ENCODE measurements around the gene RCBTB2.

DNA sequence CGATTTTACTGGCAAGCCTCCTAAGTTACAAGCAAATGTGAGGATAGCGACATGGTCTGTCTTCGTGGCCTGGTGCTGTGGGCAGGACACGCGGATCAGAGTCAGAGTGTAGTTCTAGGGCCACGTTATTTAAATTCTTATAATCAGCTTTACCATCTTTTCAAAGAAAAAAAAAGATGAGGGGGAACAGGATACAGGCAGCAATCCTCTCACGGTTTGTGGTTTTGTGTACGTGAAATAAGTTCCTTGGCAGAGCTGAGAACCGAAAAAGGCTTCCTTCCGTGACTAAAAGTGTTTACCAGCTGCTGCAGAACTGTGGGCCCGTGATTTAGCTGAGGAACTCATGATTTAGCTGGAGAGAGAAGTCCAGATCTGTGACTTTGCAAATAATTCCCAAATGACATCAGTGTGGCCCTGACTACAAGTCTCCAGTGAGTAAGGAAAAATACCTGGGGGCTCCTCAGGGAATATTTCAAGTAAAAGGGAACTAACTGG lies 27.2 kb downstream of the RCBTB2 start:
- TF ChIP-seq, protein P1, sequence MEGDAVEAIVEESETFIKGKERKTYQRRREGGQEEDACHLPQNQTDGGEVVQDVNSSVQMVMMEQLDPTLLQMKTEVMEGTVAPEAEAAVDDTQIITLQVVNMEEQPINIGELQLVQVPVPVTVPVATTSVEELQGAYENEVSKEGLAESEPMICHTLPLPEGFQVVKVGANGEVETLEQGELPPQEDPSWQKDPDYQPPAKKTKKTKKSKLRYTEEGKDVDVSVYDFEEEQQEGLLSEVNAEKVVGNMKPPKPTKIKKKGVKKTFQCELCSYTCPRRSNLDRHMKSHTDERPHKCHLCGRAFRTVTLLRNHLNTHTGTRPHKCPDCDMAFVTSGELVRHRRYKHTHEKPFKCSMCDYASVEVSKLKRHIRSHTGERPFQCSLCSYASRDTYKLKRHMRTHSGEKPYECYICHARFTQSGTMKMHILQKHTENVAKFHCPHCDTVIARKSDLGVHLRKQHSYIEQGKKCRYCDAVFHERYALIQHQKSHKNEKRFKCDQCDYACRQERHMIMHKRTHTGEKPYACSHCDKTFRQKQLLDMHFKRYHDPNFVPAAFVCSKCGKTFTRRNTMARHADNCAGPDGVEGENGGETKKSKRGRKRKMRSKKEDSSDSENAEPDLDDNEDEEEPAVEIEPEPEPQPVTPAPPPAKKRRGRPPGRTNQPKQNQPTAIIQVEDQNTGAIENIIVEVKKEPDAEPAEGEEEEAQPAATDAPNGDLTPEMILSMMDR (IDR thresholded peaks at IDR 0.05; ENCODE audit: low read depth, low read length, poor library complexity, severe bottlenecking) = no peak
- no peak for TF ChIP-seq EZH2phosphoT487 (IDR thresholded peaks at IDR 0.05; ENCODE audit: borderline replicate concordance, low read length)

All from DOHH2 (cell line).